Activated naive CD4-positive, alpha-beta T cell treated with anti-CD3 and anti-CD28 coated beads, Interleukin-2, amount 10 ng/mL, durations not matched to agents 7 days and 5 days (primary cell): ENCODE results near the gene DOK6.

Source experiments
- CTCF ChIA-PET: fragments of 350-600 bp; sonication (Branson Sonifier 250); formaldehyde crosslinking; loops from one replicate; lab custom pipeline; 2021; ENCODE audit warnings: antibody characterized with exemption; lab: Charles Lee
- DNase-seq: peaks from one replicate; pipeline ENCODE4 v3.0.0-alpha.2; 2020
- H3K27ac Mint-ChIP-seq: one replicate; pipeline ENCODE4 v1.8.0; 2021; ENCODE audit warnings: mild to moderate bottlenecking, moderate library complexity, mixed read lengths
- H3K27me3 Mint-ChIP-seq: one replicate; pipeline ENCODE4 v1.8.0; 2021; ENCODE audit warnings: mild to moderate bottlenecking, mixed read lengths
- H3K36me3 Mint-ChIP-seq: one replicate; pipeline ENCODE4 v1.8.0; 2021; ENCODE audit warnings: mixed read lengths
- H3K4me1 Mint-ChIP-seq: one replicate; pipeline ENCODE4 v1.8.0; 2021; ENCODE audit warnings: mixed read lengths
- H3K4me3 Mint-ChIP-seq: one replicate; pipeline ENCODE4 v1.8.0; 2021; ENCODE audit warnings: mild to moderate bottlenecking, moderate library complexity, mixed read lengths
- H3K9me3 Mint-ChIP-seq: one replicate; pipeline ENCODE4 v1.8.0; 2021; ENCODE audit warnings: mixed read lengths

Gene DOK6

GRCh38 chr18:69895066-69896047 lies 494.7 kb downstream of the DOK6 start:
- peak overlapping the region; percentile 16 for H3K4me3 Mint-ChIP-seq

DNA sequence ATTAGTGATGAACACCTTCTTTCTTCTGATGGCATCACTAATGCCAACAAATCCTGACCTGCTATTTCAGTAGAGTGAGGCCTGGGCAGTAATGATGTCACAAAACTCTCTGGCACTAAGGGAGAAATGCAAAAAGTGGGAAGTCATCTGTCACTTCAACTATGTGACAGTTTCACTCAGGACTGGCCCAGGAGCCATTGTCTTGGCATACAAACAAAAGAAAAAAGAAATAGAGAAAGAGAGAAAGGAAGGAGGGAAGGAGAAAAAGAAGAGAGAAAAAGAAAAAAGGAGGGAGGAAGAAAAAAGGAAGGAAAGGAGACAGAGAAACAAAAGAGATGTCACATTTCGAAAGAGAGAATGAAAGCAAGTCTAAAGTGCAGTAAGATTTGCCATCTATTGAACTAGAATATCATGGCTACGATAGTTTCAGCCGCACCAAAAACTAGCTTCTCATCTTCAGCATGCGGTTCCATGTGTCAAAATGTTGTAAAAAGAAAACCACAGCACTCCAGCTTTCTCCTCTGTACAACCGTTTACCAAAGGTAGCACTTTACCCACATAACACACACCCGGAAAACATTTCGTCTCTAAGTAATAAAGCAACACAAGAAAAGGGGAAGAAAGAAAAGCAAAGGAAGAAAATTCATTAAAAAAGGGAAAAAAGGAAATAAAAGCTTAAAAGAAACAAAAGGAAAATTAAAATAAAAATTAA lies 496.9 kb downstream of the DOK6 start:
- peaks cover 62% of the 10 kb centered on the region for H3K36me3 Mint-ChIP-seq

More at GRCh38 chr18:69895066-69896047, 494.7 kb downstream of the DOK6 start:
- no peaks in the 10 kb centered on the region for H3K27me3 Mint-ChIP-seq
- CTCF ChIA-PET, result no interaction called here
- H3K4me1 Mint-ChIP-seq, result peaks cover 75% of the 10 kb centered on the region
- peaks cover 68% of the 10 kb centered on the region for H3K36me3 Mint-ChIP-seq
- H3K9me3 Mint-ChIP-seq, result peaks cover 15% of the 10 kb centered on the region
- H3K27ac Mint-ChIP-seq, result no peak overlapping the region
- no peak for DNase-seq

GRCh38 chr18:69898241-69898861 lies 497.7 kb downstream of the DOK6 start:
- CTCF ChIA-PET, result interaction anchor here (0.6 to 1.9 kb wide), 9 partner anchors 11 to 272 kb away, joined by 3 to 8 read pairs (median 4); no protein-coding TSS in a partner anchor
- Mint-ChIP-seq H3K36me3 (peaks cover 60% of the 10 kb centered on the region), H3K27me3 (no peaks in the 10 kb centered on the region), H3K9me3 (peaks cover 4% of the 10 kb centered on the region), H3K27ac (peak overlapping the region; percentile 95), H3K4me3 (peak overlapping the region; percentile 75), H3K4me1 (peaks cover 61% of the 10 kb centered on the region)
- DNase-seq, result peak; percentile 49

More for the DNA sequence above, 496.9 kb downstream of the DOK6 start:
- DNase-seq, result peak; percentile 57
- CTCF ChIA-PET, result interaction anchor here (0.7 to 1.9 kb wide), 6 partner anchors 12 to 73 kb away, joined by 3 to 8 read pairs (median 4); no protein-coding TSS in a partner anchor
- peaks cover 4% of the 10 kb centered on the region for H3K9me3 Mint-ChIP-seq
- H3K4me3 Mint-ChIP-seq, result peak overlapping the region; percentile 75
- peaks cover 65% of the 10 kb centered on the region for H3K4me1 Mint-ChIP-seq
- no peaks in the 10 kb centered on the region for H3K27me3 Mint-ChIP-seq
- H3K27ac Mint-ChIP-seq, result peak overlapping the region; percentile 95
